ENCODE data around the gene ZNF644.

The ZNF644 gene

DNA sequence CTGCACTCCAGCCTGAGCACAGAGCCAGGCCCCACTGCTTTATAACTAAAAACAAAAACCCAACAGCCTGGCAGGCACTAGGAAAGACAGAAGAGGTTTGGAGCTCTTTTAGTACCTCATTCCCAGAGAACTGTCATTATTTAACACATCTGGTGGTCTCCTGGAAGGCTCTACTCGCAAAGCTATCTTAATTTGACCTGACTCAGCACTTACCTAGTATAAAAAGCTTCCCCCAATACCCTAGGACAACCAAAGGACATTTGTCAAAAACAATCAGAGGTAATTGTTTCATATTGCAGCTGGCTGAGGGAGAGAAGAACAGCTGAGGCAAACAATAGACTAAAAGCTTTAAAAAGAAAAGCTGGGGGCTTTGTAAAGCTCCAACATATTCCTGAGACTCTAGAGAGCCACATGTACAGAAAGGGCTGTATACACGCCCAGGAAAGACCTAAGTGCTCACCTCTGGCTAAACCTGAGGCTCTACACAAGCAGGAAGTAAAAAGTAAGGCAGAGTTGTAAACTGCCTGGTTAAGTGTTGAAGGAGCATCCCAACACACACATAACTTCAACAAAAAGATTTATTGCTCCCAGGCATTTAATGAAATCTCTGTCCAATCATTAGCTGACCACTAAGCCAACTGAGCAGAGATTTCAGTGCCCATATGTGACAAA lies 25.0 kb downstream of the ZNF644 start:
- Mint-ChIP-seq H3K27me3 (ENCODE audit: low read depth, poor library complexity) (no peaks in the 10 kb centered on the region), H3K4me1 (no peaks in the 10 kb centered on the region), H3K36me3 (ENCODE audit: low read depth) (peaks cover 98% of the 10 kb centered on the region), H3K9me3 (peaks cover 98% of the 10 kb centered on the region), H3K27ac (no peak overlapping the region), H3K4me3 (no peak overlapping the region)
- no peak for DNase-seq
- TF ChIP-seq, protein P1, sequence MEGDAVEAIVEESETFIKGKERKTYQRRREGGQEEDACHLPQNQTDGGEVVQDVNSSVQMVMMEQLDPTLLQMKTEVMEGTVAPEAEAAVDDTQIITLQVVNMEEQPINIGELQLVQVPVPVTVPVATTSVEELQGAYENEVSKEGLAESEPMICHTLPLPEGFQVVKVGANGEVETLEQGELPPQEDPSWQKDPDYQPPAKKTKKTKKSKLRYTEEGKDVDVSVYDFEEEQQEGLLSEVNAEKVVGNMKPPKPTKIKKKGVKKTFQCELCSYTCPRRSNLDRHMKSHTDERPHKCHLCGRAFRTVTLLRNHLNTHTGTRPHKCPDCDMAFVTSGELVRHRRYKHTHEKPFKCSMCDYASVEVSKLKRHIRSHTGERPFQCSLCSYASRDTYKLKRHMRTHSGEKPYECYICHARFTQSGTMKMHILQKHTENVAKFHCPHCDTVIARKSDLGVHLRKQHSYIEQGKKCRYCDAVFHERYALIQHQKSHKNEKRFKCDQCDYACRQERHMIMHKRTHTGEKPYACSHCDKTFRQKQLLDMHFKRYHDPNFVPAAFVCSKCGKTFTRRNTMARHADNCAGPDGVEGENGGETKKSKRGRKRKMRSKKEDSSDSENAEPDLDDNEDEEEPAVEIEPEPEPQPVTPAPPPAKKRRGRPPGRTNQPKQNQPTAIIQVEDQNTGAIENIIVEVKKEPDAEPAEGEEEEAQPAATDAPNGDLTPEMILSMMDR (IDR thresholded peaks at IDR 0.05), result no peak

DNA sequence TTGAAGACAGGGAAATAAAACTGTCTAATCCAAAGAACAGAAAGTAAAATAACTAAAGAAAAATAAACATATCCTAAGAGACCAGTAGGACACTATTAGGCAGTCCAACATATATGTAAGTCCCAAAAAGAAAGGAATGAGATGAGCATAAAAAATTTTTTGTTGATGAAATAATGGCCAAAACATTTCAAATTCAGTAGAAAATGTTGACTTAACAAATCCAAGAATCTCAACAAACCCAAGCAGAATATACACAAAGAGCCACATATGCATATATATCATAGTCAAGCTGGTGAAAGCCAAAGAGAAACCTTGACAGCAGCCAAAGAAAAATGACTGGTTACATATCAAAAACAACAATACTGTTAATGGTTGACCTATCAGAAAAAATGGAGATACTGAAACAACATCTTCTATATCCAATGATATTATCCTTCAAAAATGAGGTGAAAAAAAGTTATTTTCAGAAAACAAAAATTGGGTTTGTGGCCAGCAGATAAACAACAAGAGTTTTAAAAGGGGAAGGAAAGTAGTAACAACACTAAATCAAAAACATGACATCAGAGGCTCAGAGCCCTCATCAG lies 26.4 kb downstream of the ZNF644 start:
- DNase-seq, result no peak
- Mint-ChIP-seq H3K4me3 (no peak overlapping the region), H3K27me3 (ENCODE audit: low read depth, poor library complexity) (no peaks in the 10 kb centered on the region), H3K4me1 (no peaks in the 10 kb centered on the region), H3K36me3 (ENCODE audit: low read depth) (peaks cover 100% of the 10 kb centered on the region), H3K27ac (no peak overlapping the region), H3K9me3 (peaks cover 100% of the 10 kb centered on the region)
- TF ChIP-seq, protein P1 (IDR thresholded peaks at IDR 0.05), result no peak

DNA sequence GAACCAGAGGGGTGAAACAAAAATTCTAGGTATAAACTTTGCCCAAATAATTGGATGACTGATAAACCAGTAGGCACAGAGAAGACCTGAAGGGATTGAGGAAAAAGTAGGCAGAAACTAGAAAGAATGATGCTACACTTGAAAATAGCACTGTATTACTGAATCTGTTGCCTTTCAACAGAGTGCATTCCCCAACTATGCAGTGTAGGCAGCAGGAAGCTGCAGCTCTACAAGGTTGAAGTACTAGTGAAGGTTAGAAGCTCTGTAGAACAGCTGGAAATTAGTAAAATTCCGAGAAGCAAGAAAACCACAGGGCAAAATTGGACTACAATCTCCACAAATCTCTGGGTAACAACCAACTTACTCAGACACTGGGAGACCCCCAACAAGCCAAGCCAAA lies 27.4 kb downstream of the ZNF644 start:
- TF ChIP-seq, protein P1 (IDR thresholded peaks at IDR 0.05), result no peak
- Mint-ChIP-seq H3K9me3 (peaks cover 100% of the 10 kb centered on the region), H3K4me1 (no peaks in the 10 kb centered on the region), H3K27me3 (ENCODE audit: low read depth, poor library complexity) (no peaks in the 10 kb centered on the region), H3K4me3 (no peak overlapping the region), H3K36me3 (ENCODE audit: low read depth) (peaks cover 100% of the 10 kb centered on the region), H3K27ac (no peak overlapping the region)
- DNase-seq, result no peak

DNA sequence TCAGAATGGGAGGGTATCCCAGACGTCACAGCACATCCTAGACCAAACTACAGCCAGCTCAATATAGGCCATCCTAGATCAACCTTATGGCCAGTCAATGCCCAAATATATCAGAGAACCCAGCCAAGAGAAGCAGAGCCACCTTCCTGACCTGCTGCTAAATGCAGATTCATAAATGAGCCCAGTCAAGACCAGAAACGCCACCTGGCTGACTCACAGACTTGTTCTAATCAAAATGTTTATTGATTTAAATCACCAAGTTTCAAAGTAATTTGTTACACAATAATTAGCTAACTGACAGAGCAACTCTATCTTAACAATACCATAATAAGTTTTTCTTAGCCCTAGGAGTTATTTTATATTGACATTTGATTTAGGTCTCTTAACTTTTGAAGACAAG lies 28.6 kb downstream of the ZNF644 start:
- TF ChIP-seq, protein P1 (IDR thresholded peaks at IDR 0.05), result no peak
- Mint-ChIP-seq H3K27ac (no peak overlapping the region), H3K4me1 (no peaks in the 10 kb centered on the region), H3K36me3 (ENCODE audit: low read depth) (peaks cover 100% of the 10 kb centered on the region), H3K27me3 (ENCODE audit: low read depth, poor library complexity) (no peaks in the 10 kb centered on the region), H3K9me3 (peaks cover 100% of the 10 kb centered on the region), H3K4me3 (no peak overlapping the region)
- DNase-seq, result no peak

DNA sequence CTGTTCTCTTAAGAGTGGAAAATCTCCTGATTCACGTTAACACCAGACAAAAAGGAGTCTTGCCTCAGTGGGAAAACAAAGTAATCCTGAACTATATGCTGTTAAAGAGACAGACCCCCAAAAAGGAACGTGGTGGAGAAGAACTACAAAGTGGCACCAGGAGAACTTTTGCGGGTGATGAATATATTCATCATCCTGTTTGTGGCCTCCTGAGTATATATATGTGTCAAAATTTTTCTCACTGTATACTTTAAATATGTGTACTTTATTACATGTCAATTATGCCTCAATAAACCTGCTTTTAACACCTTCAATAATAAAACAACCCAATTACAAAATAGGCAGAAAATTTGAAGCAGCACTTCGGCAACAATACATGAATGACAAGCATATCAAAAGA lies 31.1 kb downstream of the ZNF644 start:
- TF ChIP-seq, protein P1 (IDR thresholded peaks at IDR 0.05), result no peak

DNA sequence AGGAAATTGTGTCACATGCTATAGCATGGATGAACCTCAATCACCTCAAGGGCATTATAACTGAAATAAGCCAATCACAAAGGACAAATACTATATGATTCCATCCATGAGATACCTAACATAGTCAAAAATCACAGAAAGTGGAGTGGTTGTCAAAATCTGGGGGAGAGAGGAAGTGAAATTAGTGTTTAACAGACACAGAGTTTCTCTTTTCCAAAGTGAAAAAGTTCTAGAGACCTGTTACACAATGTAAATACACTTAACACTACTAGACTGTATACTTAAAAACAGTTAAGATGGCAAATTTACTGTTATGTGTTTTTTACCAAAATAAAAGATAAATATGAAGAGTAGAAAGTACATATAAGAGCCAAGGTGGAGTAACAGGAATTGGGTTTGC lies 31.8 kb downstream of the ZNF644 start:
- Mint-ChIP-seq H3K27ac (no peak overlapping the region), H3K27me3 (ENCODE audit: low read depth, poor library complexity) (no peaks in the 10 kb centered on the region), H3K36me3 (ENCODE audit: low read depth) (peaks cover 99% of the 10 kb centered on the region), H3K9me3 (peaks cover 95% of the 10 kb centered on the region), H3K4me1 (no peaks in the 10 kb centered on the region), H3K4me3 (no peak overlapping the region)
- no peak for DNase-seq
- TF ChIP-seq, protein P1 (IDR thresholded peaks at IDR 0.05), result no peak

More for the DNA sequence above, 31.1 kb downstream of the ZNF644 start:
- no peak for DNase-seq
- H3K27ac Mint-ChIP-seq, result no peak overlapping the region
- peaks cover 99% of the 10 kb centered on the region for H3K9me3 Mint-ChIP-seq
- no peak overlapping the region for H3K4me3 Mint-ChIP-seq
- peaks cover 100% of the 10 kb centered on the region for H3K36me3 Mint-ChIP-seq (ENCODE audit: low read depth)
- no peaks in the 10 kb centered on the region for H3K4me1 Mint-ChIP-seq
- no peaks in the 10 kb centered on the region for H3K27me3 Mint-ChIP-seq (ENCODE audit: low read depth, poor library complexity)
